GM18909 (cell line): ENCODE measurements around the gene EPHA7.

Source experiments
- ATAC-seq: cut with Tn5 transposase; IDR thresholded peaks from one replicate; pipeline ENCODE4 v1.9.1; 2021; ENCODE audit warnings: mild to moderate bottlenecking; ENCODE audit not compliant: unreplicated experiment, poor library complexity

Gene EPHA7

GRCh38 chr6:93329301-93330000 lies 89.9 kb downstream of the EPHA7 start:
- ATAC-seq, result no peak

- ATAC-seq, result no peak
Measured at GRCh38 chr6:93327857-93328256, 91.5 kb downstream of the EPHA7 start.

GRCh38 chr6:93325761-93326160 lies 93.6 kb downstream of the EPHA7 start:
- no peak for ATAC-seq

- ATAC-seq, result no peak
Measured at GRCh38 chr6:93323630-93324029, 95.7 kb downstream of the EPHA7 start.

GRCh38 chr6:93322651-93323050 lies 96.7 kb downstream of the EPHA7 start:
- ATAC-seq, result no peak

GRCh38 chr6:93319304-93319703 lies 100.1 kb downstream of the EPHA7 start:
- no peak for ATAC-seq

GRCh38 chr6:93318121-93318520 lies 101.2 kb downstream of the EPHA7 start:
- ATAC-seq, result no peak

- no peak for ATAC-seq
Measured at GRCh38 chr6:93317592-93317991, 101.8 kb downstream of the EPHA7 start.

- no peak for ATAC-seq
Measured at GRCh38 chr6:93307505-93308409, 111.6 kb downstream of the EPHA7 start.

- ATAC-seq, result no peak
Measured at GRCh38 chr6:93305088-93305487, 114.3 kb downstream of the EPHA7 start.

GRCh38 chr6:93304505-93304904 lies 114.9 kb downstream of the EPHA7 start:
- ATAC-seq, result no peak

GRCh38 chr6:93300661-93301060 lies 118.7 kb downstream of the EPHA7 start:
- ATAC-seq, result no peak

- no peak for ATAC-seq
Measured at GRCh38 chr6:93299622-93300021, 119.7 kb downstream of the EPHA7 start.

- no peak for ATAC-seq
Measured at GRCh38 chr6:93295631-93296030, 123.7 kb downstream of the EPHA7 start.

- no peak for ATAC-seq
Measured at GRCh38 chr6:93294879-93295278, 124.5 kb downstream of the EPHA7 start.

GRCh38 chr6:93293872-93294271 lies 125.5 kb downstream of the EPHA7 start:
- no peak for ATAC-seq

GRCh38 chr6:93293460-93293859 lies 125.9 kb downstream of the EPHA7 start:
- no peak for ATAC-seq

GRCh38 chr6:93282521-93283031 lies 136.8 kb downstream of the EPHA7 start:
- ATAC-seq, result no peak

GRCh38 chr6:93278241-93278640 lies 141.1 kb downstream of the EPHA7 start:
- ATAC-seq, result no peak

- no peak for ATAC-seq
Measured at GRCh38 chr6:93272896-93273295, 146.5 kb downstream of the EPHA7 start.

- ATAC-seq, result no peak
Measured at GRCh38 chr6:93272211-93272610, 147.1 kb downstream of the EPHA7 start.
